Adrenal gland (tissue), 5 donors: Measurements from ENCODE around the gene HEPHL1.

Experiments
- CTCF ChIP-seq, 6 experiments: fragments of 450-650 bp in 4 of 6; fragments of 200-600 bp in 2 of 6; sonication (generic) in 1 of 6; IDR thresholded peaks; 1 replicate in 5 of 6; 2 replicates in 1 of 6; pipeline versions ENCODE4 v1.5.1 to v1.8.0; 2016 to 2021; ENCODE audit warnings: antibody characterized with exemption in 6 of 6, mild to moderate bottlenecking in 2 of 6, moderate library complexity in 1 of 6
- POLR2A ChIP-seq, 2 donors: fragments of 450-650 bp; IDR thresholded peaks; one replicate each; pipeline ENCODE4 v1.6.1; 2017; ENCODE audit warnings: antibody characterized with exemption in 2 of 2, mild to moderate bottlenecking in 2 of 2, moderate library complexity in 1 of 2
- donor health status: DM: no; HTN: no; CAD: no.

GRCh38 chr11:94084164-94084563 is 63.0 kb downstream of the HEPHL1 start:
- TF ChIP-seq CTCF (IDR thresholded peaks at IDR 0.05) (no peak), POLR2A (IDR thresholded peaks at IDR 0.05) (no peak)
